ENCODE measurements around the gene PRKAR1B. TPM values are rescaled to one million over a fixed set of nuclear protein-coding genes. Genes with fewer than 3 reads are reported as not detected.
A peak's percentile ranks its signal among the peaks of the same experiment; 100 is the strongest.

The PRKAR1B gene
- total and polyA plus RNA-seq, 10 of the 15 experiments (the other 5 are each of a cell fraction or from before 2014, with no cell fraction given), result 1.4 to 45.6 (median 19.3) TPM

DNA sequence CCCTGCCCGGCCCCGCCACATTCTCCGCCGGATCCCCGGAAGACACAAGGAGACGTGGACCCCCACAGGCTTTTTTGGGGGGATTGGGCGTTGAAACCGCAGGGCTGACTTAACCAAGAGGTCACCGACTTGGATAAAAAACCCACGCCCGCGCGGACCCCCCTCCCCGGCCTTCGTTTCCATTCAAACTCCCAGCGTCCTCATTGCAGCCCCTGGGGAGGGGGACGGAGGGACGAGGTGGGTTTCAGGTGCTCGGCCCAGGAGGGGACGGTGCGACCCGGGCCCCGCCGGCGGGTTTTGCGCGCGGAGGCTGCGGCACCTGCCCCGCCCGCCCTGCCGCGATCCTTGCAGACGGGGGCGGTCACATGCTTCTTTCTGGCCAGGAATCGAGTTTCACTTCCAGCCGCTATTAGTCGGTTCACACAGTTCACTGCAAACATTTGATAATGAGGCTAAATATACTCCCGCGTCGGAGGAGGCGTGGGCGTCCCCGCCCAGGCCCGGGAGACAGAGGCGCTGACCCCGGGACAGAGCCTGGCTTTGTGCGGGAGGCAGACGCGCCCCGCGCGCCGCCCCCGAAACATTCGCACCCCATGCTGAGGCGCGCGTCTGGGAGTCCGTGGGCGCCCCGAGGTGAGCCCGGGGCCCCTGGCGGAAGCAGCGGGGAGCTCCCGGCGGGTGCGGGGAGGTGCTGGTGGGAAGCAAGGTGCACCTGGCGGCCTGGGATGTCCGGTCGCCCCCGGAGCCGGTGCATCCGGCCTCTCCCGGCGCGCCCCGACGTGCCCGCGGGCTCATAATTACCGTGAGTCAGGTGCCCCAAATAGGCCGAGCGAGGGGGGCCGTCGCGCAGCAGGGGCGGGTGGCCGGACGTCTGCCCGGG lies 204.8 kb downstream of the PRKAR1B start (continued):
- TF ChIP-seq CEBPB (IDR thresholded peaks at IDR 0.05; ENCODE audit: borderline replicate concordance in 1 of 2, low read depth in 2 of 2, low read length in 2 of 2) (no peak), HDGF (IDR thresholded peaks at IDR 0.05) (no peak), JUND (IDR thresholded peaks at IDR 0.05; ENCODE audit: low read depth, low read length) (no peak), JUNB (IDR thresholded peaks at IDR 0.05) (no peak), MXI1 (IDR thresholded peaks at IDR 0.05; ENCODE audit: low read depth, low read length) (peak; percentile 23; the same call in 1 of the 2 replicates), RFX5 (IDR thresholded peaks at IDR 0.05; ENCODE audit: low read depth, low read length) (no peak), ZBED1 (IDR thresholded peaks at IDR 0.05; ENCODE audit: borderline replicate concordance) (0 out of 2 replicates have a peak, but pooled peaks have one; percentile 39), NR2F1 (conservative IDR thresholded peaks at IDR 0.05) (peak; percentile 82), ZNF24 (IDR thresholded peaks at IDR 0.05) (no peak), BMI1 (IDR thresholded peaks at IDR 0.05; ENCODE audit: borderline replicate concordance) (no peak; the same call in 1 of the 2 replicates), MYC (IDR thresholded peaks at IDR 0.05; ENCODE audit: insufficient read depth, insufficient read length, insufficient replicate concordance, low read length, severe bottlenecking) (no peak), MEF2A (IDR thresholded peaks at IDR 0.05; ENCODE audit: insufficient read depth, low read depth, low read length) (0 out of 2 replicates have a peak, but pooled peaks have one; percentile 65)
- TF ChIP-seq, protein P1, sequence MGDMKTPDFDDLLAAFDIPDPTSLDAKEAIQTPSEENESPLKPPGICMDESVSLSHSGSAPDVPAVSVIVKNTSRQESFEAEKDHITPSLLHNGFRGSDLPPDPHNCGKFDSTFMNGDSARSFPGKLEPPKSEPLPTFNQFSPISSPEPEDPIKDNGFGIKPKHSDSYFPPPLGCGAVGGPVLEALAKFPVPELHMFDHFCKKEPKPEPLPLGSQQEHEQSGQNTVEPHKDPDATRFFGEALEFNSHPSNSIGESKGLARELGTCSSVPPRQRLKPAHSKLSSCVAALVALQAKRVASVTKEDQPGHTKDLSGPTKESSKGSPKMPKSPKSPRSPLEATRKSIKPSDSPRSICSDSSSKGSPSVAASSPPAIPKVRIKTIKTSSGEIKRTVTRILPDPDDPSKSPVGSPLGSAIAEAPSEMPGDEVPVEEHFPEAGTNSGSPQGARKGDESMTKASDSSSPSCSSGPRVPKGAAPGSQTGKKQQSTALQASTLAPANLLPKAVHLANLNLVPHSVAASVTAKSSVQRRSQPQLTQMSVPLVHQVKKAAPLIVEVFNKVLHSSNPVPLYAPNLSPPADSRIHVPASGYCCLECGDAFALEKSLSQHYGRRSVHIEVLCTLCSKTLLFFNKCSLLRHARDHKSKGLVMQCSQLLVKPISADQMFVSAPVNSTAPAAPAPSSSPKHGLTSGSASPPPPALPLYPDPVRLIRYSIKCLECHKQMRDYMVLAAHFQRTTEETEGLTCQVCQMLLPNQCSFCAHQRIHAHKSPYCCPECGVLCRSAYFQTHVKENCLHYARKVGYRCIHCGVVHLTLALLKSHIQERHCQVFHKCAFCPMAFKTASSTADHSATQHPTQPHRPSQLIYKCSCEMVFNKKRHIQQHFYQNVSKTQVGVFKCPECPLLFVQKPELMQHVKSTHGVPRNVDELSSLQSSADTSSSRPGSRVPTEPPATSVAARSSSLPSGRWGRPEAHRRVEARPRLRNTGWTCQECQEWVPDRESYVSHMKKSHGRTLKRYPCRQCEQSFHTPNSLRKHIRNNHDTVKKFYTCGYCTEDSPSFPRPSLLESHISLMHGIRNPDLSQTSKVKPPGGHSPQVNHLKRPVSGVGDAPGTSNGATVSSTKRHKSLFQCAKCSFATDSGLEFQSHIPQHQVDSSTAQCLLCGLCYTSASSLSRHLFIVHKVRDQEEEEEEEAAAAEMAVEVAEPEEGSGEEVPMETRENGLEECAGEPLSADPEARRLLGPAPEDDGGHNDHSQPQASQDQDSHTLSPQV (IDR thresholded peaks at IDR 0.05), result no peak
- TF ChIP-seq, protein P2, sequence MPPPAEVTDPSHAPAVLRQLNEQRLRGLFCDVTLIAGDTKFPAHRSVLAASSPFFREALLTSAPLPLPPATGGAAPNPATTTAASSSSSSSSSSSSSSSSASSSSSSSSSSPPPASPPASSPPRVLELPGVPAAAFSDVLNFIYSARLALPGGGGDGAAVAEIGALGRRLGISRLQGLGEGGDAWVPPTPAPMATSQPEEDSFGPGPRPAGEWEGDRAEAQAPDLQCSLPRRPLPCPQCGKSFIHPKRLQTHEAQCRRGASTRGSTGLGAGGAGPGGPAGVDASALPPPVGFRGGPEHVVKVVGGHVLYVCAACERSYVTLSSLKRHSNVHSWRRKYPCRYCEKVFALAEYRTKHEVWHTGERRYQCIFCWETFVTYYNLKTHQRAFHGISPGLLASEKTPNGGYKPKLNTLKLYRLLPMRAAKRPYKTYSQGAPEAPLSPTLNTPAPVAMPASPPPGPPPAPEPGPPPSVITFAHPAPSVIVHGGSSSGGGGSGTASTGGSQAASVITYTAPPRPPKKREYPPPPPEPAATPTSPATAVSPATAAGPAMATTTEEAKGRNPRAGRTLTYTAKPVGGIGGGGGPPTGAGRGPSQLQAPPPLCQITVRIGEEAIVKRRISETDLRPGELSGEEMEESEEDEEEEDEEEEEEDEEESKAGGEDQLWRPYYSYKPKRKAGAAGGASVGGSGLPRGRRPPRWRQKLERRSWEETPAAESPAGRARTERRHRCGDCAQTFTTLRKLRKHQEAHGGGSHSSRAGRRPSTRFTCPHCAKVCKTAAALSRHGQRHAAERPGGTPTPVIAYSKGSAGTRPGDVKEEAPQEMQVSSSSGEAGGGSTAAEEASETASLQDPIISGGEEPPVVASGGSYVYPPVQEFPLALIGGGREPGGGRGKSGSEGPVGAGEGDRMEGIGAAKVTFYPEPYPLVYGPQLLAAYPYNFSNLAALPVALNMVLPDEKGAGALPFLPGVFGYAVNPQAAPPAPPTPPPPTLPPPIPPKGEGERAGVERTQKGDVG (CRISPR knock-in tag; IDR thresholded peaks at IDR 0.05), result no peak
- TF ChIP-seq, protein P3, sequence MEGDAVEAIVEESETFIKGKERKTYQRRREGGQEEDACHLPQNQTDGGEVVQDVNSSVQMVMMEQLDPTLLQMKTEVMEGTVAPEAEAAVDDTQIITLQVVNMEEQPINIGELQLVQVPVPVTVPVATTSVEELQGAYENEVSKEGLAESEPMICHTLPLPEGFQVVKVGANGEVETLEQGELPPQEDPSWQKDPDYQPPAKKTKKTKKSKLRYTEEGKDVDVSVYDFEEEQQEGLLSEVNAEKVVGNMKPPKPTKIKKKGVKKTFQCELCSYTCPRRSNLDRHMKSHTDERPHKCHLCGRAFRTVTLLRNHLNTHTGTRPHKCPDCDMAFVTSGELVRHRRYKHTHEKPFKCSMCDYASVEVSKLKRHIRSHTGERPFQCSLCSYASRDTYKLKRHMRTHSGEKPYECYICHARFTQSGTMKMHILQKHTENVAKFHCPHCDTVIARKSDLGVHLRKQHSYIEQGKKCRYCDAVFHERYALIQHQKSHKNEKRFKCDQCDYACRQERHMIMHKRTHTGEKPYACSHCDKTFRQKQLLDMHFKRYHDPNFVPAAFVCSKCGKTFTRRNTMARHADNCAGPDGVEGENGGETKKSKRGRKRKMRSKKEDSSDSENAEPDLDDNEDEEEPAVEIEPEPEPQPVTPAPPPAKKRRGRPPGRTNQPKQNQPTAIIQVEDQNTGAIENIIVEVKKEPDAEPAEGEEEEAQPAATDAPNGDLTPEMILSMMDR (IDR thresholded peaks at IDR 0.05 in 2 of 3, conservative IDR thresholded peaks at IDR 0.05 in 1 of 3; ENCODE audit: control insufficient read depth in 2 of 3, extremely low read depth in 1 of 3, insufficient read depth in 1 of 3, low read depth in 3 of 3, low read length in 3 of 3), result peak in 1 of 3 experiments; percentile 15; a peak in 1 of 6 replicates

Data from GM12878 (cell line).